Neuronal stem cell (in vitro differentiated cells): ENCODE measurements around the gene ZFHX3.

Source experiments
- DNase-seq: peaks from one replicate; pipeline ENCODE4 v3.0.0-alpha.2; 2013; ENCODE audit warnings: low spot score
- H2AFZ ChIP-seq: one replicate; pipeline ENCODE4 v1.6.1; 2013; ENCODE audit warnings: mild to moderate bottlenecking, low read length, inconsistent platforms
- H2AK5ac ChIP-seq: 2 replicates; pipeline ENCODE4 v1.6.1; 2013; ENCODE audit warnings: low read depth, mild to moderate bottlenecking, inconsistent platforms, low read length, moderate library complexity, mixed read lengths
- H2BK120ac ChIP-seq: 2 replicates; pipeline ENCODE4 v1.6.1; 2013; ENCODE audit warnings: low read depth, mild to moderate bottlenecking, inconsistent platforms, low read length, moderate library complexity, mixed read lengths
- H2BK12ac ChIP-seq: one replicate; pipeline ENCODE4 v1.6.1; 2013; ENCODE audit warnings: low read length, inconsistent platforms
- H2BK15ac ChIP-seq: 2 replicates; pipeline ENCODE4 v1.6.1; 2013; ENCODE audit warnings: mild to moderate bottlenecking, low read length, inconsistent platforms, mixed read lengths
- H2BK5ac ChIP-seq: one replicate; pipeline ENCODE4 v1.6.1; 2013; ENCODE audit warnings: inconsistent platforms, mild to moderate bottlenecking, low read length, moderate library complexity
- H3K14ac ChIP-seq: one replicate; pipeline ENCODE4 v1.6.1; 2013; ENCODE audit warnings: low read length, inconsistent platforms
- H3K18ac ChIP-seq: 2 replicates; pipeline ENCODE4 v1.6.1; 2013; ENCODE audit warnings: low read length, inconsistent platforms
- H3K23ac ChIP-seq: 2 replicates; pipeline ENCODE4 v1.6.1; 2013; ENCODE audit warnings: low read depth, mild to moderate bottlenecking, mixed read lengths, low read length, inconsistent platforms; ENCODE audit not compliant: poor library complexity
- H3K27ac ChIP-seq: replicated peaks from 3 replicates; pipeline ENCODE4 v1.5.1; 2013; ENCODE audit warnings: low read length, inconsistent platforms
- H3K27me3 ChIP-seq, 3 experiments: 2 replicates each; pipeline ENCODE4 v1.6.1; 2013; ENCODE audit warnings: low read length in 3 of 3, mild to moderate bottlenecking in 2 of 3, inconsistent platforms in 1 of 3, low read depth in 1 of 3, mixed read lengths in 1 of 3, moderate library complexity in 1 of 3; ENCODE audit not compliant: control insufficient read depth in 3 of 3, insufficient read depth in 3 of 3
- H3K36me3 ChIP-seq, 2 donors: replicated peaks in 1 of 2; 2 replicates each; pipeline ENCODE4 v1.6.1; 2013; ENCODE audit warnings: low read length in 2 of 2; ENCODE audit not compliant: control insufficient read depth in 2 of 2, insufficient read depth in 2 of 2
- H3K4ac ChIP-seq: 2 replicates; pipeline ENCODE4 v1.6.1; 2013; ENCODE audit warnings: inconsistent platforms, mild to moderate bottlenecking, low read length, moderate library complexity
- H3K4me1 ChIP-seq, 2 donors: 1 replicate in 1 of 2; 2 replicates in 1 of 2; pipeline ENCODE4 v1.6.1; 2013; ENCODE audit warnings: low read length in 2 of 2, low read depth in 1 of 2; ENCODE audit not compliant: control insufficient read depth in 2 of 2, insufficient read depth in 1 of 2
- H3K4me2 ChIP-seq: one replicate; pipeline ENCODE4 v1.6.1; 2013; ENCODE audit warnings: mild to moderate bottlenecking, low read length, inconsistent platforms; ENCODE audit not compliant: insufficient read depth, poor library complexity, severe bottlenecking
- H3K4me3 ChIP-seq, 2 donors: 2 replicates each; pipeline ENCODE4 v1.5.1; 2013; ENCODE audit warnings: low read length in 2 of 2, mild to moderate bottlenecking in 2 of 2, inconsistent platforms in 1 of 2, moderate library complexity in 1 of 2
- H3K79me1 ChIP-seq: one replicate; pipeline ENCODE4 v1.6.1; 2013; ENCODE audit warnings: low read depth, mild to moderate bottlenecking, inconsistent platforms, low read length, moderate library complexity
- H3K9ac ChIP-seq: one replicate; pipeline ENCODE4 v1.6.1; 2013; ENCODE audit warnings: mild to moderate bottlenecking, low read depth, low read length, inconsistent platforms; ENCODE audit not compliant: poor library complexity
- H3K9me3 ChIP-seq, 2 donors: replicated peaks in 1 of 2; 2 replicates each; pipeline versions ENCODE3 to v1.6.1; 2013; ENCODE audit warnings: low read length in 2 of 2, mild to moderate bottlenecking in 2 of 2, inconsistent platforms in 1 of 2, low read depth in 1 of 2, mixed read lengths in 1 of 2, moderate library complexity in 1 of 2; ENCODE audit not compliant: control insufficient read depth in 2 of 2, insufficient read depth in 1 of 2
- H4K8ac ChIP-seq: one replicate; pipeline ENCODE4 v1.6.1; 2013; ENCODE audit warnings: low read depth, mild to moderate bottlenecking, inconsistent platforms, low read length, moderate library complexity
- H4K91ac ChIP-seq: one replicate; pipeline ENCODE4 v1.6.1; 2013; ENCODE audit warnings: low read length, low read depth, mild to moderate bottlenecking, inconsistent platforms; ENCODE audit not compliant: poor library complexity
- WGBS, 2 donors: extraction: QIAGEN DNeasy Blood & Tissue Kit; methylation state at CpG; one replicate each; pipeline ENCODE4 v1.1.7; 2013; ENCODE audit warnings: missing lambda C conversion rate in 2 of 2, mixed read lengths in 1 of 2; ENCODE audit not compliant: insufficient read length in 2 of 2, insufficient replicate concordance in 1 of 2; ENCODE audit errors: extremely low coverage in 2 of 2; 5-methylcytosine and 5-hydroxymethylcytosine counted together

ZFHX3 gene

DNA sequence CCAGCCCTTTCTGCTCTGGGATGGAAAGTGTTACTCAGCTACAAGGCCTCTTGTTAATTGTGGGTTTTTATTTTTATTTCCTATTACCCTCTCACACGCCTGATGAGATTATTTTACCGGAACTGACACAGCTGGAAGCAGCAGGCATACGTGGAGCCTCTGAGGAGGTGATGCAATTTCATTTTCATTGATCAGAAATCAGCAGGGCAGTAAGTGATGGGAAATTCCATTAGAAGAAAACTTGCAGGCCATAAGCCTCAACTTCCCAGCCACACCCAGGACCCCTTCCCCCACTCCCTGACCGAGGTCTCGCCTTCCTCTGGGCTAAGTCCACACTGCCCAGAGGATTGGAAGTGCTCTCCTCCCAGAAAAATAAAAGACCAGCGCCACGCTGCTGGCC is 69.7 kb downstream of the ZFHX3 start:
- DNase-seq, result no peak
- H2AFZ ChIP-seq, result no peak overlapping the region
- no peak overlapping the region for H2BK12ac ChIP-seq
- no peak overlapping the region for H3K4me2 ChIP-seq
- H3K27me3 ChIP-seq, result no peaks in the 10 kb centered on the region
- H3K79me1 ChIP-seq, result no peaks in the 10 kb centered on the region
- no peak overlapping the region for H4K8ac ChIP-seq
- H3K4me3 ChIP-seq, result no peak overlapping the region
- no peak overlapping the region for H3K9ac ChIP-seq
- H3K14ac ChIP-seq, result no peak overlapping the region
- no peak overlapping the region for H2BK5ac ChIP-seq
- H3K18ac ChIP-seq, result no peak overlapping the region
- H2BK120ac ChIP-seq, result no peak overlapping the region
- H3K9me3 ChIP-seq, result no peaks in the 10 kb centered on the region
- H3K4me1 ChIP-seq, result no peaks in the 10 kb centered on the region
- H2BK15ac ChIP-seq, result no peak overlapping the region
- WGBS, 2 donors, result no CpG with 5 or more reads among the region's 7 CpGs
- no peak overlapping the region for H3K27ac ChIP-seq
- no peak overlapping the region for H3K4ac ChIP-seq
- H4K91ac ChIP-seq, result no peak overlapping the region
- H2AK5ac ChIP-seq, result no peak overlapping the region
- H3K23ac ChIP-seq, result no peak overlapping the region
- H3K36me3 ChIP-seq, result peaks cover 0 to 28% of the 10 kb centered on the region in 2 donors

DNA sequence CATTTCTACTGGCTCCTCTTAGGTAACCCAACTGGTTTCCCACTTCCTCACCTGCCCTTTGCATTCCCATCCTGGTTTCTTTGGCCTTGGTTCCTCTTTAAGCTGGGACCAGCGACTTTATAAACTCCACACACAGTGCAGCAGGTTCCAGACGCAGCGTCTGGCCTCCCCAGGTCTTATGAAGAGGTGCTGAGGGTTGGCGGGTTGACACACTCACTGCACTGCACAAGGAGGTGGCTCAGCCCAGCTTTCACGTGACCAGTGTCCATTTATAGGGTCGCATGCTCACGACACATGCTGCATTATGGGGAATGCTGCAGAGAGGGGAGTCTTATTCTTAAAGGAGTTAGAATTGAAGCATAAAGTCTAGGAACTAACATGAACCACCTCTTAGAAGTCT is 70.8 kb downstream of the ZFHX3 start:
- Histone ChIP-seq H3K27ac (no peak overlapping the region), H3K79me1 (no peaks in the 10 kb centered on the region), H2BK120ac (no peak overlapping the region), H2BK12ac (no peak overlapping the region), H3K18ac (peak overlapping the region; percentile 39), H2BK5ac (no peak overlapping the region), H3K4me2 (no peak overlapping the region), H3K9ac (no peak overlapping the region), H3K23ac (no peak overlapping the region), H2AFZ (no peak overlapping the region), H2BK15ac (no peak overlapping the region), H2AK5ac (no peak overlapping the region), H3K36me3 (peaks cover 0 to 26% of the 10 kb centered on the region in 2 donors), H3K4me3 (no peak overlapping the region), H4K91ac (no peak overlapping the region), H3K27me3 (no peaks in the 10 kb centered on the region), H3K4ac (no peak overlapping the region), H4K8ac (no peak overlapping the region), H3K9me3 (no peaks in the 10 kb centered on the region), H3K14ac (no peak overlapping the region), H3K4me1 (no peaks in the 10 kb centered on the region)
- DNase-seq, result no peak
- WGBS, 2 donors, result no CpG with 5 or more reads among the region's 7 CpGs

DNA sequence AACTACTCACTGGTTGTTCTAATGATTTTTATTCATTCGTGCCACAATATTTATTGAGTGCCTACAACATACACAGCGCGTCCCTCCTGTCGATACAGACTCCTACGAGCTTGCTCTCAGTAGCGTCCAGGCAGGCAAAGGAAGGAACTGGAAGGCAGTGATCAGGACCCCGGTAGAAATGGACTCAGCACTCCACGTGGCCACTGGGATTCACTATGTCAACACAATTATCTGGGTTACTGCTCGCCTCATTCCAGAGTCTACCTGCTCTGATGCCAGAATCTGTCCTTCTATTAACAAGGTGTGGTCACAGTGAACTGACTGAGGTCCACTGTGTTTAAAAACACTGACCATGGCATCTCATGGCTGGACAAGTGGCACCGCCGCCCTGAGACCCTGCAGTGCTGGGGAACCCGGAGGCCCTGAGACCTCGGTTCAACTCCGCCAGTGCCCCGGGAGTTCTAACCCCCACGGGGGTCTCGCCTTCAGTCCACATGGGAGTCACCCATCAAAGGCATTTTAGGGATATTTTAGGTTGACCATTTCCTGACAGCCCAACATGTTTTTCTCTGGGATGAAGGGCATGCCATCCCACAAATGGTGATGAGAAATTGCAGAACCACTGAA is 71.4 kb downstream of the ZFHX3 start:
- Histone ChIP-seq H2AK5ac (no peak overlapping the region), H2BK120ac (peak overlapping the region; percentile 21), H4K8ac (no peak overlapping the region), H3K27me3 (no peaks in the 10 kb centered on the region), H3K14ac (no peak overlapping the region), H3K4me3 (no peak overlapping the region), H3K9ac (no peak overlapping the region), H3K79me1 (no peaks in the 10 kb centered on the region), H3K36me3 (peaks cover 0 to 28% of the 10 kb centered on the region in 2 donors), H2BK15ac (no peak overlapping the region), H2BK12ac (no peak overlapping the region), H3K9me3 (no peaks in the 10 kb centered on the region), H4K91ac (no peak overlapping the region), H3K18ac (no peak overlapping the region), H3K4me2 (no peak overlapping the region), H3K4ac (no peak overlapping the region), H3K23ac (no peak overlapping the region), H3K27ac (no peak overlapping the region), H2BK5ac (no peak overlapping the region), H3K4me1 (no peaks in the 10 kb centered on the region), H2AFZ (no peak overlapping the region)
- no peak for DNase-seq
- no CpG with 5 or more reads among the region's 17 CpGs for WGBS, 2 donors

DNA sequence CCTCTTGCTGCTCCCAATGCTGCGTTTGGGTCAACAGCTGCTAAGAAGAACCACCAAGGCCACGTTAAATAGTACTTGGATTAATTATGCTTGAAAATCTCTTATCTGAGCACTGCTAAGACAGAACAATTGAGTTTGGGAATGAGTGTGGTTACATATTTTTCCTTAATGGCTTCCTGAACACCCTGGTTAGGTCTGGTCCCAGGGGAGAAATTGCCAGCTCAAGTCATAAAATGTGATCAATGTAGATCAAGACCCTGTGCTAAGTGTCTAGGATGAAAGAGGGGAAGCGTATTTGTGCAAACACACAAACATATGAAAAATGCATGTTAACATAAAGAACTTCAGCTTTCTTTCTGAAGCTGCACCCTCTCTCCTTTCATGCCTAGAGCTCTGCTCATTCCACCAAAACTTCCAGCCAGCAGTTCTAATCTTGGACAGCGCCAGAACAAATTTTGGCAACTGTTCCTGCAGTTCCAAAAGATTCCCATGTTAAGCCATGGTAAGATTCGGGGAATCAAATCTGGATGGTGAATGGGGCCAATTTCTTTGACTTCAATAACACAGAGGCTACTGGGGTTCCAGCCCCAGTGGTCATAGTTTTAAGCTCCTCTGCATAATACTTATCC is 72.0 kb downstream of the ZFHX3 start:
- H2BK5ac ChIP-seq, result no peak overlapping the region
- no peak overlapping the region for H2BK12ac ChIP-seq
- no peak overlapping the region for H3K9ac ChIP-seq

More for the DNA sequence above, 72.0 kb downstream of the ZFHX3 start:
- Histone ChIP-seq H3K27me3 (no peaks in the 10 kb centered on the region), H3K4me1 (no peaks in the 10 kb centered on the region), H3K27ac (no peak overlapping the region), H3K79me1 (no peaks in the 10 kb centered on the region), H2AFZ (no peak overlapping the region), H3K23ac (no peak overlapping the region), H3K18ac (no peak overlapping the region), H2AK5ac (no peak overlapping the region), H3K4ac (no peak overlapping the region), H3K4me2 (no peak overlapping the region), H4K91ac (no peak overlapping the region), H2BK15ac (no peak overlapping the region), H3K4me3 (no peak overlapping the region), H2BK120ac (no peak overlapping the region), H4K8ac (no peak overlapping the region), H3K9me3 (no peaks in the 10 kb centered on the region), H3K36me3 (peaks cover 0 to 28% of the 10 kb centered on the region in 2 donors), H3K14ac (no peak overlapping the region)
- no peak for DNase-seq
- WGBS, 2 donors, result no CpG with 5 or more reads among the region's 5 CpGs
